H7 (cell line): Measurements from ENCODE around the gene RAB7A. TPM values are rescaled to one million over a fixed set of nuclear protein-coding genes. Genes with fewer than 3 reads are reported as not detected.

Source experiments
- DNase-seq: peaks from one replicate; pipeline ENCODE4 v3.0.0; 2012
- H3K27me3 ChIP-seq: 2 replicates; pipeline ENCODE4 v1.6.0; 2011; ENCODE audit warnings: mild to moderate bottlenecking, low read length; ENCODE audit not compliant: control insufficient read depth, insufficient read depth
- H3K36me3 ChIP-seq: replicated peaks from 2 replicates; pipeline ENCODE4 v1.5.1; 2011; ENCODE audit warnings: low read length; ENCODE audit not compliant: control insufficient read depth, insufficient read depth
- H3K4me3 ChIP-seq: 2 replicates; pipeline ENCODE4 v1.5.1; 2011; ENCODE audit warnings: low read depth, mild to moderate bottlenecking, control low read depth, low read length, moderate library complexity; ENCODE audit not compliant: insufficient read depth
- total RNA-seq: library from RNA; depleted of rRNA; stranded (reverse); fragments of >200 nt; shearing (Covaris generic); gene quantifications from 2 replicates; pipeline ENCODE4 v1.2.3, GENCODE V29; 2014; rRNA removed

Gene RAB7A
- total RNA-seq, 1 experiment from 2014 or later: 40.6 TPM

- no peak overlapping the region for H3K4me3 ChIP-seq
- no peaks in the 10 kb centered on the region for H3K27me3 ChIP-seq
- DNase-seq: peak; percentile 32
- H3K36me3 ChIP-seq: no peaks in the 10 kb centered on the region
Measured at GRCh38 chr3:128847666-128848370, 121.8 kb downstream of the RAB7A start.

GRCh38 chr3:128848936-128849335, 123.0 kb downstream of the RAB7A start:
- Histone ChIP-seq H3K27me3 (no peaks in the 10 kb centered on the region), H3K4me3 (no peak overlapping the region), H3K36me3 (no peaks in the 10 kb centered on the region)
- no peak for DNase-seq

DNA sequence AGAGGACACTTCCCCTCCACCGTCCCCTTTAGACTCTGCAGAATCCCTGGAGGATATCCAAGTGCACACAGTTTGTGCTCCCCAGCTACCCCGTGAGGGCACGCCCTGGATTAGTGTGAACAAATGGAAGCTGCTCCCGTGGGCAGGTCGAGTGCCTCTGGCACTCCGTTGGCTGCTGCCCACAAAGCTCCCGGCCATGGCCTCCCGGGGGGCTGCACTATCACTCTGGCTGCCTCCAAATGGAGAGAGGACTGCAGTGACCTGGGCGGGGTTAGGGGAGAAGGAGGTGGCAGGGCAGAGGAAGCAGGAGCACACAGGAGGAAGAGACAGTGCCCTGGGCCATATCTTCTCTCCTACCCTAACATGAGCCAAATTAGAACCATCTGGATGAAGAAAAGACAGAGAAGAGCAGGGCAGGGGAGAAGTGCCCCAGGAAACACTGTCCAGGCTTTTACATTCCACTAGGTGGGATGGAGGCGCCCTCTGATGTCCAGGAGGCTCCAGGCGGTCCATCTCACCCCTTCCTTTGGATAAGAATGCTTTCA, 124.0 kb downstream of the RAB7A start:
- Histone ChIP-seq H3K27me3 (no peaks in the 10 kb centered on the region), H3K4me3 (no peak overlapping the region), H3K36me3 (no peaks in the 10 kb centered on the region)
- peak; percentile 69 for DNase-seq

GRCh38 chr3:128850544-128850943, 124.6 kb downstream of the RAB7A start:
- Histone ChIP-seq H3K27me3 (no peaks in the 10 kb centered on the region), H3K36me3 (no peaks in the 10 kb centered on the region), H3K4me3 (no peak overlapping the region)
- DNase-seq: no peak

DNA sequence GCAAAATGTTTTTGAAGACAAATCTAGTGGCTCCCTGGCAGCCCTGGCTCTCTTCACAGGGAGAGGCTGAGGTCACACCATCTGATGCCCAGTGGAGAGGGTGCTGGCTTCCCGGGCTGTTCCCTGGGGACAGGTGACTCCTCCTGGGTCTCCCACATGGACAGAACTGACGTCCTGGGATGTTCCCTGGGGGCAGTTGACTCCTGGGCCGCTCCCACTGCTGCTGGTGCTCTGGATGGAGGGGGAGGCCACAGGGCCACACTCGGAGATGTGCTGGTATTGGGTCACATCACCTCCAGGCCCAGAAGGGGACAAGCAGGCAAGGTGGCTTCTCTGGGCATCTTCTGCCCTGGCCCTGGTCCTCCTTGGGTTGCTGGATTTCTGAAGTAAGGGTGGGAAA, 125.6 kb downstream of the RAB7A start:
- Histone ChIP-seq H3K36me3 (no peaks in the 10 kb centered on the region), H3K27me3 (no peaks in the 10 kb centered on the region), H3K4me3 (no peak overlapping the region)
- DNase-seq: no peak

DNA sequence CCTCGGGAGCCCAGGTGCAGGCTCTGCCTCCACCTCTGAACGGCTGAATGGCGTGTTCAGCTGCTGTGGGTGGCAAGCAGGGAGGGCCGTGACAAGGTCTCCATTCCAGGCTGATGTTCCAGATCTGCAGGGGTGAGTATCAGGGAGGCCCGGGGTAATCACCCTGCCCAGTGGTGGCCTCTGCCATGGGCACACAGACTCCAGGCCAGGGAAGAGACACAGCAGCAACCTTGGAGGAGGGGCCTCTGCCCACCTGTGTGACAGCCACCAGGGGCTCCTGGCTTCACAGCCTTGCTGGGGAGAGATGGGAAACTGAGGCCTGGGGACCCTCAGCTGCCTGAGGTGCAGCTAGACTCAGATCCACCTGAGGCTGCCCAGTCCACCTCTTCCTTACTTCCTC, 127.8 kb downstream of the RAB7A start:
- Histone ChIP-seq H3K36me3 (no peaks in the 10 kb centered on the region), H3K4me3 (no peak overlapping the region), H3K27me3 (no peaks in the 10 kb centered on the region)
- no peak for DNase-seq

GRCh38 chr3:128854475-128854874, 128.5 kb downstream of the RAB7A start:
- no peak overlapping the region for H3K4me3 ChIP-seq
- H3K27me3 ChIP-seq: no peaks in the 10 kb centered on the region
- no peaks in the 10 kb centered on the region for H3K36me3 ChIP-seq
- DNase-seq: no peak

DNA sequence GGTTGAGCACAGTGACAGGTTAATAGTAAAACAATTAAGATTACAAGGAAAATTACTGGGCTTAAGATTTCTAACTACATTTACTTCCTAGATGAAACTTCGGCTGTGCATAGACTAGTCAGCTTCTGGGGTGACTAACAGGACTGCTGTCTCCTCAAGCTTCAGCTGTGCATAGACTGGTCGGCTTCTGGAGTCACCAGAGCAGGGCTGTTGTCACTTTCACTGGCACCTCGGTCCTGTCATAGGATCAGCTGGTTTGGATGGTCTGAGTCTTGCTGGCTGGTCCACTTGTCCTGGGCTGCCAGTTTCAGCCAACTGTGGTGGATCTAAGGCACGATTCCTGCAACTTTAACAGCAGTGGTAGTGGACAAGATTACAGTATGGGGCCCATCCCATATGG, 129.6 kb downstream of the RAB7A start:
- DNase-seq: no peak
- Histone ChIP-seq H3K27me3 (no peaks in the 10 kb centered on the region), H3K36me3 (no peaks in the 10 kb centered on the region), H3K4me3 (no peak overlapping the region)

- Histone ChIP-seq H3K4me3 (no peak overlapping the region), H3K27me3 (no peaks in the 10 kb centered on the region), H3K36me3 (no peaks in the 10 kb centered on the region)
- DNase-seq: no peak
Measured at GRCh38 chr3:128858167-128858566, 132.2 kb downstream of the RAB7A start.

DNA sequence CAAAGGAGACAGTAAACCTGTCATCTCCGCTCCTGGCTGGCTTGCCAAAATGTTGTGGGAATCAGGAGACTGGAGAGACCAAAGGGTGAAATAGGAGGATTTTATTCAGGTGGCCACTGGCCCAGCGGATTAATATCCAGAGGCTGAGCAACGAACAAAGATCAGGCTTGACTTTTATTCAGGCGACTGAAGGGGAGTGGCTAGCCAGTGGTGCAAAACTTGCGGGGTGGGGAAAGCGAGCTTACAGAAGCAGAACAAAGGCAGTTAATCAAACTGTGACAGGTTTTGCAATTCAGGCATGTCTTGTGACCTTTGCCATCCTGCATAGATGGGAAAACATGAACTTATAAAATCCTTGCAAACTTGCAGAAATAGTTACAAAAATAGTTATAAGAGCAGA, 133.6 kb downstream of the RAB7A start:
- no peaks in the 10 kb centered on the region for H3K27me3 ChIP-seq
- H3K36me3 ChIP-seq: no peaks in the 10 kb centered on the region
- H3K4me3 ChIP-seq: no peak overlapping the region
- no peak for DNase-seq

DNA sequence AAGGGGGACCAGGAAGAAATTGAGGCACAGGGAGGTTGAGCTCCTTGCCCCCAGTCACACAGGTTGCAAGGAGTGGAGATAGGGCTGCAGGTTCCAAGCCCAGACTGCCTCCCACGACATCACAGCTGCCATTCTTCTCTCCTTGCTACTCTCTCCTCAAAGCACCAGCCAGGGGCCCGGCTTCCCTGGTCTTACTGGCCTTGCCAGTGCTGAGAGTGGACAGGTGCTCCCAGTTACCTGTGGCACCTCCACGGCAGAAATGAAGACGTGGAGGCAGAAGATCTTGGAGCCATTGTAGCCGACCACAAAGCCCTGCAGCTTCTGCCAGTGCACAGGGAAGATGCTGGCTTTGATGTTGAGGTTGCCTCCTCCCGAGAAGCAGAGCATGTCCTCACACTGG, 135.5 kb downstream of the RAB7A start:
- no peaks in the 10 kb centered on the region for H3K27me3 ChIP-seq
- DNase-seq: no peak
- no peaks in the 10 kb centered on the region for H3K36me3 ChIP-seq
- H3K4me3 ChIP-seq: no peak overlapping the region

DNA sequence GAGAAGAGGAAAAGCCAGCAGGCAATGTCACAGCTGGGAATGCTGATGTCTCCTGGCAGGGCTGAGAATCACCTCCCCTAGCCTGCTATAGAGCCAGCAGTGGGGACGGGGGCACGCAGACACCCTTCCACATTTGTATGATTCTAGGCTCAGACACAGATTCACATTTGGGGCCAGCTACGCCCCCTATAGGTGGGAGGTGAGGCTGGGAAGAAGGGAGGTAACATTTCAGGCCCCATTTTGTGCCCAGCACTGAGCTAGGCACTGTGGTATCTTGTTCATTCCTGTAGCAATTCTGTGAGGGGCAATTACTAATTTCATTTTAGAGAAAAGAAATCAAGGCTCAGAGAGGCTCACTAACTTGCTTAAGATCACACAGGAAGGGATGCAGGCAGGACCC, 137.6 kb downstream of the RAB7A start:
- Histone ChIP-seq H3K36me3 (no peaks in the 10 kb centered on the region), H3K4me3 (no peak overlapping the region), H3K27me3 (no peaks in the 10 kb centered on the region)
- DNase-seq: no peak

Other genes with a start within 250 kb of the RAB7A start
- 3.9 and 5.4 TPM in 2 replicates for gene GATA2, start 233.0 kb upstream of the RAB7A start, total RNA-seq
- 294 and 339 TPM in 2 replicates for gene RPN1, start 75.4 kb upstream of the RAB7A start, total RNA-seq
- gene ACAD9, start 153.4 kb downstream of the RAB7A start, total RNA-seq: 20.1 and 20.4 TPM in 2 replicates